IMR-90 (cell line): ENCODE results near the gene PLD3. TPM values are rescaled to one million over a fixed set of nuclear protein-coding genes. Genes with fewer than 3 reads are reported as not detected.

Experiments used
- ATAC-seq: fragments of 200-7000 bp; cut with Tn5 transposase; 2 replicates; pipeline ENCODE4 v1.9.1; 2020; ENCODE audit warnings: low read depth, mild to moderate bottlenecking, moderate library complexity
- BruUV-seq: library from RNA; stranded (reverse); fragments of 400-500 nt; replicated peaks from 2 replicates; lab custom pipeline; 2021; lab: Mats Ljungman, UMichigan
- CTCF ChIA-PET: fragments of 300-600 bp; formaldehyde crosslinking; extraction: SDS; loops from one replicate; lab custom pipeline; 2021; ENCODE audit warnings: antibody characterized with exemption; lab: Yijun Ruan, JAX
- POLR2A ChIA-PET: fragments of 300-600 bp; sonication (Branson Sonifier 250); formaldehyde crosslinking; loops from one replicate; lab custom pipeline; 2022; ENCODE audit warnings: antibody characterized with exemption; ENCODE audit not compliant: unreplicated experiment; lab: Charles Lee
- DNase-seq: peaks from one replicate; pipeline ENCODE4 v3.0.0; 2013
- H2AFZ ChIP-seq: replicated peaks from 2 replicates; pipeline ENCODE3; 2013; ENCODE audit warnings: low read length, mild to moderate bottlenecking; ENCODE audit not compliant: poor library complexity
- H2AK5ac ChIP-seq: 2 replicates; pipeline ENCODE4 v1.6.1; 2013; ENCODE audit warnings: low read depth, low read length, inconsistent platforms
- H2AK9ac ChIP-seq: replicated peaks from 2 replicates; pipeline ENCODE3; 2013; ENCODE audit warnings: mild to moderate bottlenecking, low read depth, low read length, moderate library complexity; ENCODE audit not compliant: poor library complexity
- H2BK120ac ChIP-seq: 2 replicates; pipeline ENCODE4 v1.6.1; 2013; ENCODE audit warnings: low read depth, low read length, inconsistent platforms
- H2BK15ac ChIP-seq: 3 replicates; pipeline ENCODE4 v1.6.1; 2013; ENCODE audit warnings: low read depth, low read length, inconsistent platforms
- H2BK20ac ChIP-seq: 2 replicates; pipeline ENCODE4 v1.6.1; 2013; ENCODE audit warnings: low read depth, mild to moderate bottlenecking, inconsistent platforms, low read length, moderate library complexity
- H2BK5ac ChIP-seq: 2 replicates; pipeline ENCODE4 v1.6.1; 2013; ENCODE audit warnings: mild to moderate bottlenecking, low read depth, low read length, inconsistent platforms; ENCODE audit not compliant: poor library complexity, severe bottlenecking
- H3K14ac ChIP-seq: replicated peaks from 2 replicates; pipeline ENCODE4 v1.6.1; 2013; ENCODE audit warnings: low read depth, low read length, inconsistent platforms
- H3K18ac ChIP-seq: 2 replicates; pipeline ENCODE4 v1.6.1; 2013; ENCODE audit warnings: low read depth, low read length, control low read depth
- H3K23ac ChIP-seq: 2 replicates; pipeline ENCODE4 v1.6.1; 2013; ENCODE audit warnings: low read depth, low read length, inconsistent platforms
- H3K27ac ChIP-seq: 2 replicates; pipeline ENCODE4 v1.5.1; 2013; ENCODE audit warnings: mild to moderate bottlenecking, control low read depth, low read length; ENCODE audit not compliant: insufficient read depth
- H3K27me3 ChIP-seq: 2 replicates; pipeline ENCODE4 v1.6.1; 2013; ENCODE audit warnings: low read length; ENCODE audit not compliant: control insufficient read depth, insufficient read depth
- H3K36me3 ChIP-seq: 2 replicates; pipeline ENCODE4 v1.6.1; 2013; ENCODE audit warnings: low read length, mixed read lengths; ENCODE audit not compliant: control insufficient read depth, insufficient read depth
- H3K4ac ChIP-seq: 2 replicates; pipeline ENCODE4 v1.6.1; 2013; ENCODE audit warnings: low read depth, low read length, inconsistent platforms
- H3K4me1 ChIP-seq: 2 replicates; pipeline ENCODE4 v1.6.1; 2013; ENCODE audit warnings: low read length, mixed read lengths; ENCODE audit not compliant: control insufficient read depth, insufficient read depth
- H3K4me2 ChIP-seq: 2 replicates; pipeline ENCODE4 v1.6.1; 2013; ENCODE audit warnings: low read depth, mild to moderate bottlenecking, control low read depth, low read length, moderate library complexity
- H3K4me3 ChIP-seq: 2 replicates; pipeline ENCODE4 v1.5.1; 2013; ENCODE audit warnings: low read depth, mild to moderate bottlenecking, control low read depth, low read length, moderate library complexity; ENCODE audit not compliant: insufficient read depth
- H3K56ac ChIP-seq: 2 replicates; pipeline ENCODE4 v1.6.1; 2013; ENCODE audit warnings: low read length, inconsistent platforms; ENCODE audit not compliant: insufficient read depth; ENCODE audit errors: extremely low read depth
- H3K79me1 ChIP-seq, 2 experiments: 2 replicates each; pipeline ENCODE4 v1.6.1; 2013; ENCODE audit warnings: low read length in 2 of 2, inconsistent platforms in 1 of 2, low read depth in 1 of 2
- H3K9ac ChIP-seq: 2 replicates; pipeline ENCODE4 v1.6.1; 2013; ENCODE audit warnings: low read depth, low read length, control low read depth
- H3K9me1 ChIP-seq: 2 replicates; pipeline ENCODE4 v1.6.1; 2013; ENCODE audit warnings: low read length, inconsistent platforms; ENCODE audit not compliant: insufficient read depth
- H3K9me3 ChIP-seq: 2 replicates; pipeline ENCODE4 v1.6.1; 2013; ENCODE audit warnings: low read length; ENCODE audit not compliant: control insufficient read depth, insufficient read depth
- H4K20me1 ChIP-seq: 2 replicates; pipeline ENCODE4 v1.6.1; 2013; ENCODE audit warnings: low read length, inconsistent platforms; ENCODE audit not compliant: insufficient read depth
- H4K5ac ChIP-seq: 2 replicates; pipeline ENCODE4 v1.6.1; 2013; ENCODE audit warnings: mild to moderate bottlenecking, low read depth, low read length, control low read depth
- H4K8ac ChIP-seq, 2 experiments: 2 replicates each; pipeline ENCODE4 v1.6.1; 2013; ENCODE audit warnings: low read depth in 2 of 2, low read length in 2 of 2, control low read depth in 1 of 2, inconsistent platforms in 1 of 2
- H4K91ac ChIP-seq: 2 replicates; pipeline ENCODE4 v1.6.1; 2013; ENCODE audit warnings: low read depth, low read length, inconsistent platforms; ENCODE audit not compliant: insufficient read depth
- ELK1 ChIP-seq: fragments of 150-350 bp; IDR thresholded peaks from 2 replicates; pipeline ENCODE4 v1.6.1; 2016; ENCODE audit warnings: low read depth, mild to moderate bottlenecking, low read length, moderate library complexity, borderline replicate concordance
- NFE2L2 ChIP-seq: fragments of 150-350 bp; IDR thresholded peaks from 2 replicates; pipeline ENCODE4 v1.6.1; 2016; ENCODE audit warnings: low read depth, mild to moderate bottlenecking, low read length
- SMC3 ChIP-seq: fragments of 150-350 bp; IDR thresholded peaks from 2 replicates; pipeline ENCODE4 v1.6.1; 2016; ENCODE audit warnings: low read depth, mild to moderate bottlenecking, antibody characterized with exemption, low read length, moderate library complexity
- WGBS, 2 experiments: methylation state at CpG; one replicate each; pipeline versions ENCODE4 v1.1.5 to v1.1.7; 2013; ENCODE audit warnings: missing lambda C conversion rate in 2 of 2; ENCODE audit not compliant: insufficient read length in 1 of 2; ENCODE audit errors: extremely low coverage in 2 of 2; 5-methylcytosine and 5-hydroxymethylcytosine counted together
- dilution Hi-C: fragments of 300-500 bp; cut with HindIII; formaldehyde crosslinking; loops from one replicate; pipeline ENCODE4 v1.14.3; 2018; ENCODE audit warnings: low sequenced_read_pairs; ENCODE audit not compliant: unreplicated experiment
- in situ Hi-C: fragments of 300-500 bp; cut with MboI; formaldehyde crosslinking; loops from 3 replicates; pipeline ENCODE4 v1.14.3; 2019; ENCODE audit warnings: low sequenced_read_pairs, inconsistent platforms, mixed read lengths
- intact Hi-C: fragments of 100-400 bp; cut with micrococcal nuclease; formaldehyde crosslinking; loops from 2 replicates; pipeline ENCODE4 v1.10.0; 2022
- polyA plus RNA-seq, 3 experiments: library from polyadenylated mRNA; depleted of rRNA; stranded (reverse); fragments of >200 nt; gene quantifications; 2 replicates each; pipeline ENCODE4 v1.2.3, GENCODE V29; 2012; ENCODE audit warnings: low replicate concordance in 1 of 3
- total RNA-seq: library from RNA; depleted of rRNA; stranded (reverse); fragments of >200 nt; gene quantifications from 2 replicates; pipeline ENCODE4 v1.2.3, GENCODE V29; 2012

The PLD3 gene
- total and polyA plus RNA-seq, 2 of the 4 experiments (the other 2 are of a cell fraction) = 117 to 665 TPM

- H3K23ac ChIP-seq = no peak overlapping the region
- no peak overlapping the region for H2AK5ac ChIP-seq
- no peak overlapping the region for H3K9ac ChIP-seq
- no peak overlapping the region for H3K27ac ChIP-seq
- ATAC-seq = no peak
- peaks cover 6% of the 10 kb centered on the region; the same call in 1 of the 2 replicates for H4K20me1 ChIP-seq
- H3K56ac ChIP-seq = no peak overlapping the region
- DNase-seq = no peak
- H3K4ac ChIP-seq = no peak overlapping the region
- no peak overlapping the region for H4K8ac ChIP-seq
- no peaks in the 10 kb centered on the region for H3K9me3 ChIP-seq
- in situ Hi-C loops (loop anchor here (25.0 kb wide), 1 partner anchor 196 kb away; no protein-coding TSS in a partner anchor), dilution Hi-C loops (no loop called here), intact Hi-C loops (no loop called here)
- POLR2A ChIA-PET = no interaction called here
- no peak overlapping the region for H4K5ac ChIP-seq
- peaks cover 12% of the 10 kb centered on the region for H3K36me3 ChIP-seq
- no peak for TF ChIP-seq NFE2L2
- TF ChIP-seq SMC3 = no peak
- no peak for TF ChIP-seq ELK1
- no peak overlapping the region for H2AFZ ChIP-seq
- H3K18ac ChIP-seq = no peak overlapping the region
- H3K79me1 ChIP-seq = peaks cover 0 to 5% of the 10 kb centered on the region in 2 experiments; a peak in 1 of 4 replicates
- H2BK120ac ChIP-seq = no peak overlapping the region
- no peak overlapping the region for H3K14ac ChIP-seq
- 60% methylated on average over 1 of the region's 5 CpGs; no CpG with 5 or more reads in 1 of the 2 experiments for WGBS, 2 experiments
- no peak overlapping the region for H2BK20ac ChIP-seq
- TSS peak; percentile 26 for BruUV-seq
- H3K27me3 ChIP-seq = no peaks in the 10 kb centered on the region
- no peak overlapping the region for H3K4me2 ChIP-seq
- CTCF ChIA-PET = interaction anchor here (0.7 kb wide), 1 partner anchor 26 kb away, joined by 4 read pairs; no protein-coding TSS in a partner anchor
- peaks cover 4% of the 10 kb centered on the region; the same call in 1 of the 2 replicates for H3K9me1 ChIP-seq
- no peak overlapping the region for H3K4me3 ChIP-seq
- H2BK5ac ChIP-seq = no peak overlapping the region
- H3K4me1 ChIP-seq = no peaks in the 10 kb centered on the region
- no peak overlapping the region for H4K91ac ChIP-seq
- no peak overlapping the region for H2BK15ac ChIP-seq
- H2AK9ac ChIP-seq = no peak overlapping the region
Measured at GRCh38 chr19:40315812-40316470, 32.6 kb upstream of the PLD3 start.
